IgD-negative memory B cell (primary cell): ENCODE results near the gene INTS6. TPM values are rescaled to one million over a fixed set of nuclear protein-coding genes. Genes with fewer than 3 reads are reported as not detected.

ENCODE experiments used
- H3K27ac Mint-ChIP-seq, 3 donors: one replicate each; pipeline ENCODE4 v1.8.0; 2020 to 2022; ENCODE audit warnings: mild to moderate bottlenecking in 3 of 3, mixed read lengths in 3 of 3, moderate library complexity in 1 of 3
- H3K27me3 Mint-ChIP-seq: one replicate; pipeline ENCODE4 v1.8.0; 2021; ENCODE audit warnings: mixed read lengths
- H3K36me3 Mint-ChIP-seq: one replicate; pipeline ENCODE4 v1.8.0; 2020; ENCODE audit warnings: mild to moderate bottlenecking, mixed read lengths
- H3K4me1 Mint-ChIP-seq, 3 donors: one replicate each; pipeline ENCODE4 v1.8.0; 2020 to 2022; ENCODE audit warnings: mixed read lengths in 3 of 3, mild to moderate bottlenecking in 1 of 3
- H3K4me3 Mint-ChIP-seq, 4 donors: one replicate each; pipeline ENCODE4 v1.8.0; 2020 to 2022; ENCODE audit warnings: mild to moderate bottlenecking in 4 of 4, mixed read lengths in 4 of 4, moderate library complexity in 3 of 4
- H3K9me3 Mint-ChIP-seq, 3 donors: one replicate each; pipeline ENCODE4 v1.8.0; 2020 to 2021; ENCODE audit warnings: mixed read lengths in 3 of 3, mild to moderate bottlenecking in 1 of 3
- polyA plus RNA-seq: library from polyadenylated mRNA; unstranded; fragments of 300-500 nt; fragmentation: Illumina TruSeq; gene quantifications from one replicate; pipeline ENCODE4 v1.2.3, GENCODE V29; 2021

INTS6 gene
- polyA plus RNA-seq, 1 donor from 2014 or later: 21.1 TPM

DNA sequence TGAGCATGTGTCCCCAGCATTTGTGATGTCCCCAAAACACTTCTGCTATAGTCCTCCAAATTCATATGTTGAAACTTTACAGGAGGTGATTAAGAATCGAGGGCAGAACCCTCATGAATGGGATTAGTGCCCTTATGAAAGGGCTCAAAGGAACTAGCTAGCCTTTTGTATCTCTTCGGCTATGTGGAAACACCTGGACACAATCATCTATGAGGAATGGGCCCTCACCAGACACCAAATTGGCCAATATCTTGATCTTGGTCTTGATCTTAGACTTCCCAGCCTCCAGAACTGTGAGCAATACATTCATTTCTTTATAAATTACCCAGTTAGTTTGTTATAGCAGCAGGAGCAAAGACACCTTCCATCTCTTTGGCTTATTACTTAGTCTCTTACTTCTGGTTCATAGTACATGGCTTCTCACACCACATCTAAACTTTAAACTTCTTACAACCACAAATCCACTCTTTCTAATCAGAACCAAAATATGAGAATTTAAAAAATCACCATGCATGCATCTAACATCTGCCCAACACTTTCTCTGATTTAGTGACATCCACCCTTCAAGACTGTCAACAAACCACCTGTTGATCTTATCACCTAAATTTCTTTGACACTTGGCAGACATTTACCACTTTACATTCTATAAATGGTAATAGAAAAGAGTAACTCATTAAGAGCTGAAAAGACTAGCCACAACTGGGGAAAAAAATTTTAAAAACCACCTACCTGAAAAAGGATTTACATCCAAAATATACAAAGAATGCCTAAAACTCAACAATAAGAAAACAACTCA, 120.1 kb downstream of the INTS6 start:
- Mint-ChIP-seq H3K4me1 (peaks cover 7 to 14% (median 9%) of the 10 kb centered on the region in 3 donors), H3K27me3 (peaks cover 3% of the 10 kb centered on the region), H3K9me3 (peaks cover 0 to 2% (median 2%) of the 10 kb centered on the region in 3 donors), H3K4me3 (no peak overlapping the region), H3K27ac (no peak overlapping the region), H3K36me3 (no peaks in the 10 kb centered on the region)

DNA sequence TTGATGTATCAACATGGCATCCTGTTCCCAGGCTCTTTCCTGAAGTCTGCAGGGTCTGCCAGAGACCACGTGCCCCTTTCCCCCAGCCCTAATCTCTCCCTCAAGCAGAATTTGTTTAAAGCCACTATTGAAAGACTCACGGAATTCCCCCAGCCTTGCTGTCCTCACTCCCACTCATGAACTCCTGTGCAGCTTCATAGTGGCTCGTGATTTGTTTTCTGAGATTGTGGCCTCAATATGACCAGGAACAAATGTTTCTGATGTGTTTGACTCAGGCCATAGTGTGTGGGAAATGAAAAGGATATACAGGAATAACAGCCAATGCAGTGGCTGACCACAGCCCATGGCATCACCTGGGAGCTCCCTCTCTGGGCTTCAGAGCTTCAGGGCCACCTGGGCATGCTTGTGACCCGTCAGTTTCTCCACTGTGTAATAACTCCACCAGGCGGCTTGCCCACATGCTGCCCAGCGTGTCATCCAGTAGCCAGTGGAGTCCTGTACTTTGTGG, 121.4 kb downstream of the INTS6 start:
- no peaks in the 10 kb centered on the region for H3K36me3 Mint-ChIP-seq
- peaks cover 0 to 2% (median 2%) of the 10 kb centered on the region in 3 donors for H3K9me3 Mint-ChIP-seq
- no peak overlapping the region for H3K27ac Mint-ChIP-seq
- no peak overlapping the region for H3K4me3 Mint-ChIP-seq
- H3K4me1 Mint-ChIP-seq: peaks cover 7 to 14% (median 9%) of the 10 kb centered on the region in 3 donors
- peaks cover 2% of the 10 kb centered on the region for H3K27me3 Mint-ChIP-seq

DNA sequence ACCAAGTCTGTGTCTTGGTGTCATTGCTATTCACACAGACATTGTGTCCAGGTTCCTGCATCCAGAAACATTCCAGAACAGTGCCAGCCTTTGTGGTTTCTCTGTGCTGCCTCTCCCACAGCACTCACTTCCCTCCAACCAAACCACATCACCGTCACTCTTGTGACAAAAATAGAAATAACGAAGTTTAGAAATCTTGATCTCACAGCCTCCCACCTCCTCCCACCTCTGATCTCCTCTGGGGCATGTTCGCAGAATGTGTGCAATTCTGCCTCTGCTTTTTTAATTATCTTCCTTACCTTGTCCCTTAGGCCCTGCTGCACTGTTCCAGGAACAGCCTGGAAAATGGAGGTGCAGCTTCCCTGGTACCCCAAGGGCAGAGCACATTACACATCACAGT, 122.0 kb downstream of the INTS6 start:
- H3K36me3 Mint-ChIP-seq: no peaks in the 10 kb centered on the region
- H3K9me3 Mint-ChIP-seq: peaks cover 0 to 2% (median 2%) of the 10 kb centered on the region in 3 donors
- peaks cover 9 to 14% (median 10%) of the 10 kb centered on the region in 3 donors for H3K4me1 Mint-ChIP-seq
- H3K4me3 Mint-ChIP-seq: peak overlapping the region in 1 of 4 donors; percentile 42
- peaks cover 2% of the 10 kb centered on the region for H3K27me3 Mint-ChIP-seq
- peak overlapping the region in 1 of 3 donors; percentile 1 for H3K27ac Mint-ChIP-seq

DNA sequence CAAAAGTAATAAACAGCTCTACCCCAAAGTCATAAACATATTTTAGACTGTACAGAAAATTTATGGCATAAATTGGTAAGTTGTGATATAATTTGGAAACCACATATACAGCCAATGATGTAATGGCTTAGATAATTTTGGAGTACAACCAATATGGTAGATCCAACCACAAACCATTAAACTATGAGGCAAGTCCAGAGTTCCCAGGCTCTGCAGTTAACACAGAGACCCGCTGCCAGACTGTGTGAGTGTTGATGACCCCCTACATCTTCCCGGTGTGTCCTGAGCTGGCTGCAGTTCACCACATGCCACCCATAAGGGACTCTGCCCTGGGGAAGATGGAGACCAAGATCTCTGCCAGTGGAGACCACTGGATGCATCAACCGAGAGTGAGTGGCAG, 123.2 kb downstream of the INTS6 start:
- Mint-ChIP-seq H3K4me3 (no peak overlapping the region), H3K27ac (no peak overlapping the region), H3K4me1 (peaks cover 14 to 16% (median 14%) of the 10 kb centered on the region in 3 donors), H3K36me3 (no peaks in the 10 kb centered on the region), H3K9me3 (peaks cover 0 to 2% (median 2%) of the 10 kb centered on the region in 3 donors), H3K27me3 (no peaks in the 10 kb centered on the region)

DNA sequence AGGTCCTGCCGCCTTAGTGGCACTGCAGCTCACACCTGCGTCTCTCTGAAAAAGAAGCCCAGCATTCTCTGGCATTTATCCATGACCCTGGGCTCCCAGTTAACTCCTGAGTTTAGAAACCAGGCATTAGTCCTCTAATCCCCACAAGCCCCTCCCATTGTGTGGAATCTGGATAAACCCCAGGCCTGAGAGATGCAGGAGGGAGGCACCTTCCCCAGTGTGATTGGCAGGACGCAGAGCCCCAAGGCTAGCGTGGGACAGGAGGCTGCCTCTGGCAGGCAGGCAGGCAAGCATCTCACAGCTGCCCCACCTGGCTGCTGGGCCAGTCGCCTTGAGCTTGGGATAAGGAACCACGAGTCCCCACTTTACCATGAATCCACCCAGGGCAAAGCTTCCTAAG, 124.3 kb downstream of the INTS6 start:
- peaks cover 14 to 17% (median 14%) of the 10 kb centered on the region in 3 donors for H3K4me1 Mint-ChIP-seq
- H3K27ac Mint-ChIP-seq: no peak overlapping the region
- H3K9me3 Mint-ChIP-seq: no peaks in the 10 kb centered on the region
- H3K36me3 Mint-ChIP-seq: no peaks in the 10 kb centered on the region
- no peaks in the 10 kb centered on the region for H3K27me3 Mint-ChIP-seq
- H3K4me3 Mint-ChIP-seq: no peak overlapping the region

DNA sequence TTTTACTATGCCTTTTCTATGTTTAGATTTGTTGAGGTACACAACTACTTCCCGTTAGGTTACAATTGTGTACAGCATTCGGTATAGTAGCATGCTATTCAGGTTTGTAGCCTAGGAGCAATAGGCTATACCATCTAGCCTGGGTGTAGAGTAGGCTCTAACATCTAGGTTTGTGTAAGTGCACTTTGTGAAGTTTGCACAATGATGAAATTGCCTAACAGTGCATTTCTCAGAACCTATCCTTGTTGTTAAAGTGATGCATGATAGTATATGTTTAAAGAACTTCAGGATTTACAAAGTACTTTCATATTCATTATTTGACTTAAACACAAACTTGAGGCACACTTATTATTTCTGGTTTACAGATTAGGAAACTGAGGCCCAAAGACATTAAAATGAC, 124.9 kb downstream of the INTS6 start:
- no peaks in the 10 kb centered on the region for H3K9me3 Mint-ChIP-seq
- no peaks in the 10 kb centered on the region for H3K36me3 Mint-ChIP-seq
- peaks cover 12 to 17% (median 14%) of the 10 kb centered on the region in 3 donors for H3K4me1 Mint-ChIP-seq
- H3K4me3 Mint-ChIP-seq: no peak overlapping the region
- H3K27ac Mint-ChIP-seq: no peak overlapping the region
- H3K27me3 Mint-ChIP-seq: no peaks in the 10 kb centered on the region

DNA sequence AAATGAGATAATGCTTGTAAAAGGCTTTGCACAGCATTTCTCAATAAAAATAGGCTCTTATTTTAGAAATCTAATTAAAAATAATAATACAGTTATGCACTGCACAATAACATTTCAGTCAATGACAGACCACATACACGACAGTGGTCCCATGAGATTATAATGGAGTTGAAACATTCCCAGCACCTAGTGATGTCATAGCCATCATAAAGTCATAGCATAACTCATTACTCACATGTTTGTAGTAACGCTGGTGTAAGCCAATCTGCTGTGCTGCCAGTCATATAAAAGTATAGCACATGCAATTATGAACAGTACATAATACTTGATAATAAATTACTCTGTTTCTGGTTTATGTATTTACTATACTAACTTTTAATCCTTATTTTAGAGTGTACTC, 126.1 kb downstream of the INTS6 start:
- Mint-ChIP-seq H3K36me3 (no peaks in the 10 kb centered on the region), H3K4me1 (peaks cover 9 to 17% (median 14%) of the 10 kb centered on the region in 3 donors), H3K27me3 (no peaks in the 10 kb centered on the region), H3K4me3 (no peak overlapping the region), H3K9me3 (no peaks in the 10 kb centered on the region), H3K27ac (no peak overlapping the region)

DNA sequence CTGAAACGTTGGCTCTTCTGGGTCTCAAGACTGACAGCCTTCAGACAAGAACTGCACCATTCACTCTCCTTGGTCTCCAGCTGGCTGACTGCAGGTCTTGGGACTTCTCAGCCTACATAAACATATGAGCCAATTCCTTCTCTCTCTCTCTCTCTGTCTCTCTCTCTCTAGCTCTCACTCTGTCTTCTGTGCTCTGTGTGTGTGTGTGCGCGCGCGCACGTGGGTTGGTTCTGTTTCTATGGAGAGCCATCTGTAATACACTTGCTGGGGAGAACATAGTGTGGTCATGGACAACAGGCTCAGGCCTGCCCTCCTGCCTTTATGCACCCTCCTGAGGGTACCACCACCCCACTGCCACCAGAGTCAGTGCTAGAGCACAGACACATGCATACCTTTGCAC, 127.0 kb downstream of the INTS6 start:
- no peaks in the 10 kb centered on the region for H3K9me3 Mint-ChIP-seq
- no peaks in the 10 kb centered on the region for H3K36me3 Mint-ChIP-seq
- H3K27ac Mint-ChIP-seq: peak overlapping the region in 2 of 3 donors; percentile 45 to 55
- H3K4me3 Mint-ChIP-seq: no peak overlapping the region
- H3K4me1 Mint-ChIP-seq: peaks cover 1 to 11% (median 9%) of the 10 kb centered on the region in 3 donors
- no peaks in the 10 kb centered on the region for H3K27me3 Mint-ChIP-seq

DNA sequence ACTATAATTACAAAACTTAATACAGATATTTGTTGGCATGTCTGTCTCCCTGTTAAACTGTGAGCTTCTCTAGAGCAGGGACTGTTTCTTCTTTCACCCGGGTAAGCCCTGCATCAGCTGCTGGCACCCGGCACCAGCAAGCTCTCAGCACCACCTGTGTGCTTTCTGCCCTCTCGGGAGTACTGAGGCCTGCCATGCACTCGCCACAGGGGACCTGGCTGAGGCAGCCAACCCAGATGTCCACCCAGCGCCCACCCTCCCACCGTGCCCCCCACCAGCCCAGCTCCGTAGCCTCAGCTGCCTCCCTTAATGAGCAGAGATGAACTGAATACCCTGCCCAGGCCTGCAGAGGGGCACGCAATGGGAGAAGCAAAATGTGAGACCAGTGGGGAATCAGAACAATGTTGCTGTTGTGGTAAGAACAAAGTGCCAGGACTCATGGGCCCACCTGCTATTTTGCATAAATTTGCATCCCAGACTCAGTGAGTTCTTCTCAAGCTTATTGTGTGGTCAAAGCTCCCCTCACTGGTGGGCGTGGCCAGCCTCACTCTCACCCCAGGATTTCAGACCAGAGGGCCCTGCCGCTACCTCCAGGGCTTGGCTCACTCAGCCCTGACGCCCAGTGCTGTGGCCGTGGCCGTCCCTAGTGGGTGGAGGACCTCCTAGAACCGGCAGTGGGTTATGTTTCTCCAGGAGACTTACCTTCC, 128.0 kb downstream of the INTS6 start:
- H3K4me1 Mint-ChIP-seq: peaks cover 0 to 8% (median 7%) of the 10 kb centered on the region in 3 donors
- no peak overlapping the region for H3K4me3 Mint-ChIP-seq
- H3K36me3 Mint-ChIP-seq: no peaks in the 10 kb centered on the region
- H3K9me3 Mint-ChIP-seq: no peaks in the 10 kb centered on the region
- H3K27ac Mint-ChIP-seq: no peak overlapping the region
- no peaks in the 10 kb centered on the region for H3K27me3 Mint-ChIP-seq

DNA sequence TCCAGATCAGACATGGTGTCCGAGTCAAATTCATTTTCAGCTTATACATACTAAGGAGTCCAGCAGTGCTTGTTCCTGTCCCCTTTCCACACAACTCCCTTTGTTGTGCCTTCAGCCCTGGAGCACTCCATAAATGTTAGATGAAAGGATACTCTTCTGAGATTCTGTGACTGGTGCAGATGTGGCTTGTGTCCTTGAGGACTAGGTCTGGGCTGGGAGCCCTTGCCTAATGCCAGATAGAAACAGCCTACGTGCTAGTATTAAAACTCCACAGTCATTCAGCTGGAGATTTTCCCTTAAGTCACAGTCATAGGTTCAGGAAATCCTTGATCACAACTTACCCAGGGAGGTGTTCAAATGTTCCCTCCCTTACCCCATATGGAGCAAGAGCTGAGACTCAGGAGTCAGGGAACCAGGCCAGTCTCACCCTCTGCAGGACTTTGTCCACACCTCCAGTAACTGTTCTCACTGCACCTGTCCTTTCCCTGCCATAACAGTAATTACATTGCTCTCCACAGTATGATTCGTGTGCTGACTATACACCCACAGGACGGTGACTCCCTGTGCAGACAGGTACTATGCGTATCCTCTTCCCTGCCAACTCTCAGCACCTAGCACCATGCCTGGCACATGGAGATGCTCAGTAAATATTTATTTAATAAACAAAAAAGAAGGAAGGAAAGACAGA, 128.9 kb downstream of the INTS6 start:
- Mint-ChIP-seq H3K27ac (no peak overlapping the region), H3K36me3 (no peaks in the 10 kb centered on the region), H3K4me1 (peaks cover 0 to 8% (median 7%) of the 10 kb centered on the region in 3 donors), H3K4me3 (no peak overlapping the region), H3K27me3 (no peaks in the 10 kb centered on the region), H3K9me3 (no peaks in the 10 kb centered on the region)

DNA sequence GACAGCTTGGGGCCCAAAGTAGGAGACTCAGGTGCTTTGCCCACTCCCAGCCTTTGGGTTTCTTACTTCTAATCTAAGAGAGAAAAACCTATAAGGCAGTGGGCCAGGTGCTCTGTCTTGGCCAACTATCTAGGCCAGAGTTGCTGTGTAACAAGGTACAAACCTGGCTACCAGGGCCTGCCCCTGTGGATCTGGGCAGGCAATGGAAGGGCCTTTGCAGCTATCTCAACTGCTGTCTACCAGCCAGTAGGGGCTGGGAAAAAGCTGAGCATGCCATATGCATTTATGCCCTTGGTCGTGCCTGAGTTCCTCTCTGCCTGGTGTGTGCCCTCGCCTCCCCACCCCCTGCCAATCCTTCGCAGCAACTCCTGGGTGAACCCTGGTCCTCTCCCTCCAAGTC, 130.0 kb downstream of the INTS6 start:
- no peaks in the 10 kb centered on the region for H3K9me3 Mint-ChIP-seq
- H3K27ac Mint-ChIP-seq: peak overlapping the region in 1 of 3 donors; percentile 41
- no peaks in the 10 kb centered on the region for H3K27me3 Mint-ChIP-seq
- H3K36me3 Mint-ChIP-seq: no peaks in the 10 kb centered on the region
- H3K4me3 Mint-ChIP-seq: no peak overlapping the region
- H3K4me1 Mint-ChIP-seq: peaks cover 0 to 8% (median 7%) of the 10 kb centered on the region in 3 donors

DNA sequence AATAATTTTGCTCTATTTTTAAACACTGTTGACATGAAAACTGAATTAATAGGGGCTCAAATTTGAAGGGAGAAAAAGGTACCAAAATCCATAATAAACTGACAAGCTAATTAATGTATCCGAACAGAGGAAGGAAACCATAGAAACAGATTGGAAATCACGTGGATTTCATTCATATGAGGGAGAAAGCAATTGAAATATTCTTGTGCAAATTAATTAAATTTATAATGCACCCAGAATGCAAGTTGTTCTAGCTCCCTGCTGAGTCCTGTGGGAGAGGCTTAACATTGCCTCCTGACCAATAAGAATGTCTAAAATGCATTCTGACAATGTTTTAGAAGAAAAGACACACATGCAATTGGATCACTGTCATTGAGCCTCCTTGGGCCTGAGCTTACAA, 131.0 kb downstream of the INTS6 start:
- no peak overlapping the region for H3K4me3 Mint-ChIP-seq
- H3K9me3 Mint-ChIP-seq: no peaks in the 10 kb centered on the region
- H3K27me3 Mint-ChIP-seq: no peaks in the 10 kb centered on the region
- H3K36me3 Mint-ChIP-seq: no peaks in the 10 kb centered on the region
- peaks cover 0 to 8% (median 7%) of the 10 kb centered on the region in 3 donors for H3K4me1 Mint-ChIP-seq
- no peak overlapping the region for H3K27ac Mint-ChIP-seq

DNA sequence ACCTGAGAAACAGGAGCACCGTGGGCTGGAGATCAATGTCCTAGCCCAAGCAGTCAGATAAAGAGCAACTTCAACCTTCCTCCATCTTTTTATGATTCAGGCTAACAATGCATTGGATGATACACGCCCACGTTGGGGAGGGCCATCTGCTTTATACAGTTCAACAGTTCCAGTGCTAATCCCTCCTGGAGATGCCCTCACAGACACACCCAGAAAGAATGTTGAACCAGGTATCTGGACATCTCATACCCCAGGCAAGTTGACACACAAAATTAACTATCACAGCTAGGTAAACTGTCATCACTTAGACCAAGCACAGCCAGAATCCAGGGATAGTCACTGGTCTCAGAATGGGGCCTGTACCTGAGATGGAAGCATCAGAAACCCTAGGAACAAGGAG, 134.0 kb downstream of the INTS6 start:
- H3K4me3 Mint-ChIP-seq: no peak overlapping the region
- no peaks in the 10 kb centered on the region for H3K27me3 Mint-ChIP-seq
- H3K36me3 Mint-ChIP-seq: no peaks in the 10 kb centered on the region
- no peaks in the 10 kb centered on the region for H3K9me3 Mint-ChIP-seq
- no peaks in the 10 kb centered on the region for H3K4me1 Mint-ChIP-seq
- no peak overlapping the region for H3K27ac Mint-ChIP-seq

DNA sequence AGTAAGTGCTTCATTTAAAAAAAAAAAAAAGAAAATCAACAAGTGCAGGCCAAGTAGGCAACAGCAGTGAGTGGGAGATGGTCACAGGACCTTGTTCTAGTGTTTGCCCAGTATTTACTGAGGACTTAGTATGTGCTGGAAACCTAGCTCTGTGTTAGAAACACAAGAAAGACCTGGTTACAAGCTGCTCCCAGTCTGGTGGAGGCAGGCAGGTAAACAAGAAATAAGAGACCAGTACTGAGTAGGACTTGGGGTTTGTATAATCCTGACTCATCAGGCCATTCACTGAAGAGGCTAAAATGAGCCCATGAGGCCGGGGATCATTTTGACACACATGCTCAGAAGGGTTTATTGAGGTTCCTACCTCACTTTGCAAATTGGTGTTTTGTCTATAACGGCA, 134.8 kb downstream of the INTS6 start:
- Mint-ChIP-seq H3K27me3 (peaks cover 2% of the 10 kb centered on the region), H3K4me1 (no peaks in the 10 kb centered on the region), H3K9me3 (no peaks in the 10 kb centered on the region), H3K27ac (no peak overlapping the region), H3K36me3 (no peaks in the 10 kb centered on the region), H3K4me3 (no peak overlapping the region)

DNA sequence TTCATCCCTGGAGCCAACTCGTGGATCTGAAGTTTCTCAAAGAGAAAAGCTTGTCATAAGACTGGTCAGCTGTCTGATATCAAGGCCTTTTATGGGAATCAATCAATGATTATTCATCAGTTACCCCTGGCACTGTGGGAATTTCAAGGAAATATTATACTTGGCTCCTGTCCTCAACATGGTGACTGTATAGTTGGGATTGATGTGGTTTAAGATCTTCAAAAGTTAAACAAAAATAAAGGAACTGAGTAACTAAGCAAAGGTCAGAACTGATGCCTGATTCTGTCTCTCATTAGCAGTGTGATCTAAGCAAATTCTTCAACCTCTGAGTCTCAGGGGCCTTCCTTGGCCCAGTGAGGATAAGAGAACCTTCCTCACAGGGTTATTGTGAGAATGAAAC, 135.6 kb downstream of the INTS6 start:
- H3K9me3 Mint-ChIP-seq: no peaks in the 10 kb centered on the region
- H3K4me1 Mint-ChIP-seq: no peaks in the 10 kb centered on the region
- no peaks in the 10 kb centered on the region for H3K36me3 Mint-ChIP-seq
- no peak overlapping the region for H3K27ac Mint-ChIP-seq
- H3K27me3 Mint-ChIP-seq: peaks cover 3% of the 10 kb centered on the region
- no peak overlapping the region for H3K4me3 Mint-ChIP-seq
